Measurements from ENCODE around the gene CTSZ.
"Not testable (repeated sequence)": the region's sequence is repeated elsewhere in the genome, so short reads cannot be mapped to it uniquely, and the experiment has no call there.

The CTSZ gene

GRCh38 chr20:58986968-58987517 lies 20.0 kb downstream of the CTSZ start:
- in situ Hi-C loops (cut with MboI; ENCODE audit: low pct_unique_long_range_greater_than_20kb, low sequenced_read_pairs): no loop called here
- no peak for DNase-seq

DNA sequence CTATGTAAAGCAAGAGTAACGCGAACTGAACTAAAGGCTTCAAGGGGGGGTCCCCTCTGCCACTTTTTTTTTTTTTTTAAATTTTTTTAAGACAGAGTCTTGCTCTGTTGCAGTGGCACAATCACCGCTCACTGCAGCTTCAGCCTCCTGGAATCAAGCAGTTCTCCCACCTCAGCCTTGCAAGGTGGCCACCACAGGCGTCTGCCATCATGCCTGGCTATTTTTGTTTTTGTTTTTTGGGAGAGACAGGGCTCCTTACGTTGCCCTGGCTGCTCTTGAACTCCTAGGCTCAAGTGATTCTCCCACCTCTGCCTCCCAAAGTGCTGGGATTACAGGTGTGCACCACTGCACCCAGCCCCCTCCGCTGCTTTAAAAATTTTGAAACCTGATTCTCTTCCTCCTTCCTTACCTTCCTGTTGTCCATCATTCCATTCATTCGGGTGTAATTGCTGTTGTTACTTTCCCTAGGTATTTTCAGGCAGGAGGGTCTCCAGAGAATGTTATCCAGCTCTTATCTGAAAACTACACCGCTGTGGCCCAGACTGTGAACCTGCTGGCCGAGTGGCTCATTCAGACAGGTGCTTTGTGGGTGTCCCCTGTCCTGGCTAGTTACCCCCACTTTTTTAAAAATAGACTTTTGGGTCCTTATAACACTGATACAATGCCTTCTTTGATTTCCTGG lies 20.6 kb downstream of the CTSZ start:
- no peak for DNase-seq
- in situ Hi-C loops (cut with MboI; ENCODE audit: low pct_unique_long_range_greater_than_20kb, low sequenced_read_pairs): no loop called here

GRCh38 chr20:58985656-58986055 lies 21.4 kb downstream of the CTSZ start:
- DNase-seq: no peak
- in situ Hi-C loops (cut with MboI; ENCODE audit: low pct_unique_long_range_greater_than_20kb, low sequenced_read_pairs): no loop called here

- in situ Hi-C loops (cut with MboI; ENCODE audit: low pct_unique_long_range_greater_than_20kb, low sequenced_read_pairs): no loop called here
- no peak for DNase-seq
These were observed 22.4 kb downstream of the CTSZ start for GRCh38 chr20:58984691-58985090.

DNA sequence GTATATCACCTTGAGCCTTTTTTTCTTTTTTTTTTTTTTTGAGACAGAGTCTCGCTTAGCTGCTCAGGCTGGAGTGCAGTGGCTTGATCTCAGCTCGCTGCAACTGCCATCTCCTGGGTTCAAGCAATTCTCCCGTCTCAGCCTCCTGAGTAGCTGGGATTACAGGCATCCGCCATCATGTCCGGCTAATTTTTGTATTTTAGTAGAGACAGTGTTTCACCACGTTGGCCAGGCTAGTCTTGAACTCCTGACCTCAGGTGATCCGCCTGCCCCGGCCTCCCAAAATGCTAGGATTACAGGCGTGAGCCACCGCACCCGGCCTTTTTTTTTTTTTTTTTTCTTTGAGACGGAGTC lies 24.0 kb downstream of the CTSZ start:
- DNase-seq; in situ Hi-C loops (cut with MboI; ENCODE audit: low pct_unique_long_range_greater_than_20kb, low sequenced_read_pairs): not testable (repeated sequence)

- no peak for DNase-seq
- in situ Hi-C loops (cut with MboI; ENCODE audit: low pct_unique_long_range_greater_than_20kb, low sequenced_read_pairs): no loop called here
These were observed 24.5 kb downstream of the CTSZ start for GRCh38 chr20:58982406-58983114.

- peak; percentile 44 for DNase-seq
- in situ Hi-C loops (cut with MboI; ENCODE audit: low pct_unique_long_range_greater_than_20kb, low sequenced_read_pairs): no loop called here
These were observed 25.3 kb downstream of the CTSZ start for GRCh38 chr20:58981628-58982364.

- in situ Hi-C loops (cut with MboI; ENCODE audit: low pct_unique_long_range_greater_than_20kb, low sequenced_read_pairs): no loop called here
- DNase-seq: peak; percentile 76
These were observed 26.1 kb downstream of the CTSZ start, which contains the start of gene NELFCD for GRCh38 chr20:58980711-58981627. Gene NELFCD (plus strand): TSS chr20:58981256. CDS start chr20:58981310, 54 bp downstream.

DNA sequence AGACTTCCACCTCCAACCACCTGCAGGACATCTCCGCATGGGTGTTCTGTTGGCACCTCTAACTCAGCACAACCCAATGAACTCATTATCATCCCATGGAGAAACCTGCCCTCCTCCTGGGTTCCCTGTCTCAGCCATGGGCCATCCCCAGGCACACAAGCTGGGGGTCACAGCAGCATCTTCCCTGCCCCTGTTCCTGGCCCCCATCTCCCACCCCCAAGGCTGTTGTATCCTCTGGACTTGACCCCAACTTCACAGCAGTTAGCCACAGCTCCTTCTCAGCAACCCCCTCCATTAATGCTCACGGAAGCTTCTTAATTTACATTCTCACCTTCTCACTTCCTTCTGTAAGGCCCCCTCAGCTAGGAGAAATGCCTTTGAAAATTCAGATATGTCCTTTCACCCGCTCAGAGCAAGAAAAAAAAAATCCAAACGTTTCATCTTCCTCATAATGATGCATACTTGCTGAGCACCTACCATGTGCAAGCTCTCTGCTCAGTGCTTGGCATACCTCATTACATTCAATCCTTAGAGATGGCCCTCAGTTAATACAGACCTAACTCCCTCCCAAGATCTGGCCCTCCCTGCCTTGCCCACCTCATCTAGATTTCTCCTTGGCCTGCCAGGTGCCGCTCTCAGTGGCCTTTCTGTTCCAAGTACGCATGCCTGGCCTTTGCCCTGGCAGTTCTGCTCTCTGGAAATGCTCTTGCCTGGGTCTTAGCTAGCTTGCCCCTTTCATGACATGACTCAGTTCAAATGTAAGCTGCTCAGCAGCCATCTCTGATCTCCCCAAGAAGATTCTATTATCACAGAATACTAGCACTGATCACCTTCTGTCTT lies 28.5 kb downstream of the CTSZ start:
- DNase-seq: no peak
- in situ Hi-C loops (cut with MboI; ENCODE audit: low pct_unique_long_range_greater_than_20kb, low sequenced_read_pairs): no loop called here

DNA sequence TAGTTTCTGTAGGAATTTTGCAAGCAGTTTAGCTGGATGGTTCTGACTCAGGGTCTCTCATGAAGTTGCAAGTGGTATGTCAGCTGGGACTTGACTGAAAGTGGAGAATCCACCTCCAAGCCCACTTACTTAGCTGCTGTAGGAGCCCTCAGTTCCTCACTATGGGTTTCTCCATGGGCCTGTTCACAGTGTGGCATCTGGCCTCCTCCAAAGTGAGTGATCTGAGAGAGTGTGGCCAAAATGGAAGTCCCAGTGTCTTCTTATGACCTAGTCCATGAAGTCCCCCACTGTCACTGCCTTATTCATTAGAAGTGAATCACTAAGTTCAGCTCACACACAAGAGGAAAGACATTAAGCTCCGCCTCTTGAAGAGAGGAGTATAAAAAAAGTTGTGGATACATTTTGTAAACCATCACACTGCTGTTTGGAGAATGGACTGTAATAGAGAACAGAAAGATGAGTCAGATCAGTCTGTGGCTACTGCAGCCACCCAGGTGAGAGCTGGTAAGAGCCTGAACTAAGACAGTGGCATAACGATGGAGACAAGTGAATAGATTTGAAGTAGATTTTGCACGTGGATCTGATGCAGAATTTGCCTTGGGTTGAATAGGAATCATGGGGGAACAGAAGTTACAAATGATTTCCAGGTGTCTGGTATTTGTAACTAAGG lies 30.9 kb downstream of the CTSZ start:
- no peak for DNase-seq
- in situ Hi-C loops (cut with MboI; ENCODE audit: low pct_unique_long_range_greater_than_20kb, low sequenced_read_pairs): no loop called here

DNA sequence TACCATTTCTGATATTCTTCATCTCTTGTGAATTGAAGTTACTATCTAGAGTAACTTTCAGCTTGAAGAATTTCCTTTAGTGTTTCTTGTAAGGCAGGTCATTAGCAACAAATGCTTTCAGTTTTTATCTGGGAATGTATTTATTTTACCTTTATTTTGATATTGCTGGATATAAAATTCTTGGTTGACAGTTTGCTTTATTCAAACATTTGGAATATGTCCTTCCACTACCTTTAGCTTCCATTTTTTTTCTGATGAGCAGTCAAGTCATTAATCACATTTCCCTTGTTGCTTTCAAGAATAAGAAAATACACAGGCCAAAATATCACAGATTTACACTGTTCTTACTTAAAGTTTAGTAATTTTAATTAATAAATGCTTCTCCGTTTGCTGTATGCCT lies 31.7 kb downstream of the CTSZ start:
- in situ Hi-C loops (cut with MboI; ENCODE audit: low pct_unique_long_range_greater_than_20kb, low sequenced_read_pairs): no loop called here
- no peak for DNase-seq

DNA sequence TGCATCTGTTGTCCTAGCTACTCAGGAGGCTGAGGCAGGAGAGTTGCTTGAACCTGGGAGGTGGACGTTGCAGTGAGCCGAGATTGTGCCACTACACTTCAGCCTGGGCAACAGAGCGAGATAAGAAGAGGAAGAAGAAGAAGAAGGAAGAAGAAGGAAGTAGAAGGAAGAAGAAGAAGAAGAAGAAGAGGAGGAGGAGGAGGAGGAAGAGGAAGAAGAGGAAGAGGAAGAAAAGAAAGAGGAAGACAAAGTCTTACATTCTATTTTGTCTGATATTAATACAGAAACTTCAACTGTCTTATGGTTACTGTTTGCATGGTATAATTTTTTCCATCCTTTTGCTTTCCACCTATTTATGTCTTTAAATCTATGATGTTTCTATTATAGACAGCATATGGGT lies 33.2 kb downstream of the CTSZ start:
- no peak for DNase-seq
- in situ Hi-C loops (cut with MboI; ENCODE audit: low pct_unique_long_range_greater_than_20kb, low sequenced_read_pairs): no loop called here

DNA sequence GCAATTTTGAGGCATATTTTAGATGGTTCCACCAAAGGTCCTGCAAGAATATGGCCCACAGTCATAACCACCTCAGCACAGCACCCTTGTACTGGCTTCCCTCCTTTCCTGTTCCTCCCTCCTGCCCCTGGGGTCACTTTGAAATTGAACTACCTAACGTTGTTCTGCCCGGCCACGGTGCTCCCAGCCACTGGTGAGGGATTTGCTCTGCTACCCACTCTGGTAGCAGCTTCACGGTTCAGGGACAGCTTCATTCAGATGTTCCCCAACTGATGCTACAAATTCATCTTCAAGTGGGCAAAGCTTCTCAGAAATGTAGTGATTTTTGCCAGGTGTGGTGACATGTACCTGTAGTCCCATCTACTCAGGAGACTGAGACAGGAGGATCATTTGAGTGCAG lies 33.9 kb downstream of the CTSZ start:
- no peak for DNase-seq
- in situ Hi-C loops (cut with MboI; ENCODE audit: low pct_unique_long_range_greater_than_20kb, low sequenced_read_pairs): no loop called here

DNA sequence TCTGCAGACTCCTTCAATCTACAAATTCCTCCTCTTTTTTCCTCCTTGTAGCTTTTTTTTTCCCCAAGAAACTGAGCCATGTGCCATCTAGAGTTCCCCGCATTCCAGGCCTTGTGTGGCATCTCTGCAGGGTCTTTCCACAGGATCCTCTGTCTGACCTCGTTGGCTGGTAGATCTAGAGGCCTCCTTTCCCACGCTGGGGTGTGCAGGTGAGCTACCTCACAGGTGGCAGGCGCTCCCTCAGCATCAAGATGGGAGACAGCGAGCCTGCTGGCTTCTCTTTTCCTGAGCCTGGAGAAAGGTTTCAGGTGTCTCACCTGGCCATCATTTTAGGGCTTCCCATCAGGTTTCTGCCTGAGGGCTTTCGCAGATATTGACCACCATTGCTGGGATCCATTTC lies 35.6 kb downstream of the CTSZ start:
- no peak for DNase-seq
- in situ Hi-C loops (cut with MboI; ENCODE audit: low pct_unique_long_range_greater_than_20kb, low sequenced_read_pairs): no loop called here

GRCh38 chr20:58970146-58970545 lies 36.9 kb downstream of the CTSZ start:
- no peak for DNase-seq
- in situ Hi-C loops (cut with MboI; ENCODE audit: low pct_unique_long_range_greater_than_20kb, low sequenced_read_pairs): no loop called here

DNA sequence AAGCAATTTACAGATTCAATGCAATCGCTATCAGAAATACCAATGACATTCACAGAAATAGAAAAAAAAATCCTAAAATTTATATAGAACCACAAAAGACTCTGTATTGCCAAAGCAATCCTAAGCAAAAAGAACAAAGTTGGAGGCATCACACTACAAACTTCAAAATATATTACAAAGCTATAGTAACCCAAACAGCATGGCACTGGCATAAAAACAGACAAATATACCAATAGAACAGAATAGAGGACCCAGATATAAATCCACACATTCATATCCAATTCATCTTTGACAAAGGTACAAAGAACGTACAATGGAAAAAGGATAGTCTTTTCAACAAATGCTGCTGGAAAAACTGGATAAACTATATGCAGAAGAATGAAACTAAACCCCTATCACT lies 37.6 kb downstream of the CTSZ start:
- no peak for DNase-seq
- in situ Hi-C loops (cut with MboI; ENCODE audit: low pct_unique_long_range_greater_than_20kb, low sequenced_read_pairs): no loop called here

DNA sequence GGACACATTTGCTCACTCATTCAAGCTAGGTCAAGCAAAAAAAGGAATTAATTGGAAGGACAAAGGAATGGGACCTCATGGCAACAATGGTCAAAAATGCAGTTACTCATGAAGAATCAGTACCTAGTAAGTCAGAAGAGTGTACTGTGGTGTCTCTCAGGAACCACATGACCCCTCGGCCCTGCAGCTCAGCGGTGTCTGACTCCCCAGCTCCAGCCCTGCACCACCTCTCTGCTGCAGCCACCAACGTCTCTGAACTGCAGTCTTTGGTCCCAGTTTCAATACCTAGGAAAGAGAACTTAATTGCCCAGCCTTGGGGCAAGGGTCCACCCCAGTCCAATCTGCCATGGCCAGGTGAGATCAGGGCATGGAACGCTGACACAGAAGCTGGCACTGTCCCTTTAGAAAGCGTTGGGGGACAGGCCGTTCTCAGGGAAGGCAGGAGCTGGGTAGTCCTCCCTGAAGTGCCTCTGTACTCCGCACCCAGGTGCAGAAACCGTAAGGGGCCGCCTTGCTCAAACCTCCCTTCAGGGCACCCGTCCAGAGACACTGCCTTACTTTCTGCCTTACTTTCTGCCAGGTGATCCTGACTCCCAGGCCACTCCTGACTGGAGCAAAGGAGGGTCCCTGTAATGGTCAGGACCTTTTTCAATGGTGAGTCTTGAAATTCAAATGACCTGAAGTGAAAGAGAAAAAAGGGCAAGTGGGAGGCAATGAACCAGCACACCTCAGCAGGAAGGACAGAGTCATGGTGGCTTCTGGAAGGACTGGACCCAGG lies 39.2 kb downstream of the CTSZ start:
- DNase-seq: no peak
- in situ Hi-C loops (cut with MboI; ENCODE audit: low pct_unique_long_range_greater_than_20kb, low sequenced_read_pairs): no loop called here

Data from KBM-7 (cell line).